ENCODE results near the gene CNKSR2.

The CNKSR2 gene

DNA sequence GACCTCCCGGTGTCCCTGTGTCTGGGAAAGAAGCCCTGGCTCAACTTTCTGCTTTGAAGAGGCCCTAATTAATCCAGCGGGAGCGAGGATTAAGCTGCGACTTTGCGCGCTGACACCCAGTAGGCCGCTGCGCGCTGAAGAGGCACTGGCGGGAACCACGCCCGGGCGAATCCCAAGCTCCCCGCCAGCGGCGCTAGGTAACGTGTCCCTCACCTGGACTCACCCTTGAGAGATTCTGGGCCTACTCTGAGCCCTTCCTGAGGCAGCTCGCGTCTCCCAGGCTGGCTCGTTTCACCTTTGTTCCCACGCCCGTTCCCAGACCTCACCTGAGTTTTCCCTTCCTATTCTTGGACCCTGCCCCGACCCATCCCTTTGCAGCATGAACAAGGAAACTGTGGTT is 284.5 kb downstream of the CNKSR2 start:
- Histone ChIP-seq H3K36me3 (ENCODE audit: insufficient read depth) (no peaks in the 10 kb centered on the region), H4K20me1 (ENCODE audit: insufficient read depth) (no peaks in the 10 kb centered on the region), H3K9ac (no peak overlapping the region), H3K79me2 (ENCODE audit: insufficient read depth, low read depth) (no peaks in the 10 kb centered on the region), H2AFZ (ENCODE audit: low read depth) (no peak overlapping the region), H3K4me2 (no peak overlapping the region), H3K27me3 (ENCODE audit: insufficient read depth, low read depth) (no peaks in the 10 kb centered on the region), H3K4me3 (IDR thresholded peaks at IDR 0.05; ENCODE audit: insufficient read depth, low read depth, low read length) (no peak overlapping the region), H3K27ac (no peak overlapping the region), H3K4me1 (ENCODE audit: low read depth, poor library complexity, severe bottlenecking) (peaks cover 6% of the 10 kb centered on the region)
- TF ChIP-seq, protein P1, sequence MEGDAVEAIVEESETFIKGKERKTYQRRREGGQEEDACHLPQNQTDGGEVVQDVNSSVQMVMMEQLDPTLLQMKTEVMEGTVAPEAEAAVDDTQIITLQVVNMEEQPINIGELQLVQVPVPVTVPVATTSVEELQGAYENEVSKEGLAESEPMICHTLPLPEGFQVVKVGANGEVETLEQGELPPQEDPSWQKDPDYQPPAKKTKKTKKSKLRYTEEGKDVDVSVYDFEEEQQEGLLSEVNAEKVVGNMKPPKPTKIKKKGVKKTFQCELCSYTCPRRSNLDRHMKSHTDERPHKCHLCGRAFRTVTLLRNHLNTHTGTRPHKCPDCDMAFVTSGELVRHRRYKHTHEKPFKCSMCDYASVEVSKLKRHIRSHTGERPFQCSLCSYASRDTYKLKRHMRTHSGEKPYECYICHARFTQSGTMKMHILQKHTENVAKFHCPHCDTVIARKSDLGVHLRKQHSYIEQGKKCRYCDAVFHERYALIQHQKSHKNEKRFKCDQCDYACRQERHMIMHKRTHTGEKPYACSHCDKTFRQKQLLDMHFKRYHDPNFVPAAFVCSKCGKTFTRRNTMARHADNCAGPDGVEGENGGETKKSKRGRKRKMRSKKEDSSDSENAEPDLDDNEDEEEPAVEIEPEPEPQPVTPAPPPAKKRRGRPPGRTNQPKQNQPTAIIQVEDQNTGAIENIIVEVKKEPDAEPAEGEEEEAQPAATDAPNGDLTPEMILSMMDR (conservative IDR thresholded peaks at IDR 0.05; ENCODE audit: low read depth, low read length), result no peak

DNA sequence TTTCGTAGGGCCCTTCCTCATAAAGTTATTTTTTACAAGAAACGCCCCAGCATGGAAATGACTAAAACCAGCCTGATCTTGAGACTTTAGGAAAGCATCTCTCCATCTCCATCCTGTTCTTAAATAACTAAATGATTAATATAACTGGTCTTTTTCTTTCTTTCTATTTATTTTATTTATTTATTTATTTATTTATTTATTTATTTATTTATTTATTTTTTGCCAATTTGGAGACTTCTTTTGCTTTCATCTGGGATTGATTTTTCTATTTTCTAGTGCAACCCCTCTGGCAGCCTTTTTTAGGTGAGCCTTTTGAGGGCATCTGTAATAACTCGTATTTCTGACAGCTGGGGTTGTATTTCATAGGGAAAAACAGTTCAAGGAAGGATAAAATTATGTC is 285.1 kb downstream of the CNKSR2 start:
- Histone ChIP-seq H3K4me2 (no peak overlapping the region), H4K20me1 (ENCODE audit: insufficient read depth) (no peaks in the 10 kb centered on the region), H3K4me3 (IDR thresholded peaks at IDR 0.05; ENCODE audit: insufficient read depth, low read depth, low read length) (no peak overlapping the region), H3K36me3 (ENCODE audit: insufficient read depth) (no peaks in the 10 kb centered on the region), H3K27me3 (ENCODE audit: insufficient read depth, low read depth) (no peaks in the 10 kb centered on the region), H3K9ac (no peak overlapping the region), H3K27ac (no peak overlapping the region), H3K4me1 (ENCODE audit: low read depth, poor library complexity, severe bottlenecking) (peaks cover under 1% of the 10 kb centered on the region), H2AFZ (ENCODE audit: low read depth) (no peak overlapping the region), H3K79me2 (ENCODE audit: insufficient read depth, low read depth) (no peaks in the 10 kb centered on the region)
- TF ChIP-seq, protein P1 (conservative IDR thresholded peaks at IDR 0.05; ENCODE audit: low read depth, low read length), result no peak

DNA sequence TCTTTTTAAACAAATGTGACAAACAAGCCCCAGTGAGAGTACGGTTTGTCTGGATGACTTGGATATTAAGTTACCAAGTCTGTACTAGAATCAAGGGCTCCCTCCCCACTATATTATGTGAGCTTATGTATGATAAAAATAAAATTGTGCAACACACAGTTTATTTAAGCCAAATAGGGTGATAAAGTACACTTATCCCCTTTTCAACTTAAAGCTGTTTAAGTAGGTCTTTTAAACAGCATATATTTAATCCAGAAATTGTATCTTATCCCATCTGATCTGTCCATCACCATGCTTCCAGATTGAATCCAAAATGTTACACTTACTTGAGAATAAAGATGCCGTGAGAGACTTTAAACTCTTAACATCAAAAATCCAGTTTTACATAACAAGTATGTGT is 285.9 kb downstream of the CNKSR2 start:
- no peaks in the 10 kb centered on the region for H3K36me3 ChIP-seq (ENCODE audit: insufficient read depth)
- H3K79me2 ChIP-seq (ENCODE audit: insufficient read depth, low read depth), result no peaks in the 10 kb centered on the region
- TF ChIP-seq, protein P1 (conservative IDR thresholded peaks at IDR 0.05; ENCODE audit: low read depth, low read length), result no peak

DNA sequence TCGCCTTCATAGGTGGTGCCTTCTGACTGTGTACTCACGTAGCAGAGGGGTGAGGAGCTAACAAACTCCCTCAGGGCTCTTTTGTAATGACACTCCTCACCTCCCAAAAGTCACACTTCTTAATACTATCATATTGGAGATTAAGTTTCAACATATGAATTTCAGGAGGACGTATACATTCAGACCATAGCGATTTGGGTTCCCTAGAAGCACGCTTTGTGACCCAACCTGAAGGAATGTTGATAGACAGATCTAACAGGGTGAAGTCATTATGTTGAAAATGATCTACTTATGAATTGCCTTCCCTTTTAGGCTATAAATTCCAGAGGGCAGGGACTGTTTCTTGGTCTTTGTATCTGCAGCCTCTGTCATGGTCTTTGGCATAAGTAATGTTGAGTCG is 287.1 kb downstream of the CNKSR2 start:
- no peak overlapping the region for H3K4me2 ChIP-seq
- TF ChIP-seq, protein P1 (conservative IDR thresholded peaks at IDR 0.05; ENCODE audit: low read depth, low read length), result no peak

More for the DNA sequence above, 285.9 kb downstream of the CNKSR2 start:
- Histone ChIP-seq H2AFZ (ENCODE audit: low read depth) (no peak overlapping the region), H3K4me3 (IDR thresholded peaks at IDR 0.05; ENCODE audit: insufficient read depth, low read depth, low read length) (no peak overlapping the region), H3K9ac (no peak overlapping the region), H3K27me3 (ENCODE audit: insufficient read depth, low read depth) (no peaks in the 10 kb centered on the region), H3K27ac (no peak overlapping the region), H3K4me1 (ENCODE audit: low read depth, poor library complexity, severe bottlenecking) (no peaks in the 10 kb centered on the region), H3K4me2 (no peak overlapping the region), H4K20me1 (ENCODE audit: insufficient read depth) (no peaks in the 10 kb centered on the region)

More for the DNA sequence above, 287.1 kb downstream of the CNKSR2 start:
- H3K4me3 ChIP-seq (IDR thresholded peaks at IDR 0.05; ENCODE audit: insufficient read depth, low read depth, low read length), result no peak overlapping the region
- H3K4me1 ChIP-seq (ENCODE audit: low read depth, poor library complexity, severe bottlenecking), result no peaks in the 10 kb centered on the region
- H3K27ac ChIP-seq, result no peak overlapping the region
- no peaks in the 10 kb centered on the region for H4K20me1 ChIP-seq (ENCODE audit: insufficient read depth)
- H3K79me2 ChIP-seq (ENCODE audit: insufficient read depth, low read depth), result no peaks in the 10 kb centered on the region
- H3K36me3 ChIP-seq (ENCODE audit: insufficient read depth), result no peaks in the 10 kb centered on the region
- H3K9ac ChIP-seq, result no peak overlapping the region
- H2AFZ ChIP-seq (ENCODE audit: low read depth), result no peak overlapping the region
- H3K27me3 ChIP-seq (ENCODE audit: insufficient read depth, low read depth), result no peaks in the 10 kb centered on the region

All from KMS-11 (cell line).